WTC11 (cell line): ENCODE results near the gene GLT8D1. TPM values are rescaled to one million over a fixed set of nuclear protein-coding genes. Genes with fewer than 3 reads are reported as not detected.

Experiments
- ATAC-seq: fragments of 200-7000 bp; cut with Tn5 transposase; 2 replicates; pipeline ENCODE4 v1.10.0; 2021; ENCODE audit warnings: mild to moderate bottlenecking, moderate library complexity
- CTCF ChIA-PET: fragments of 300-600 bp; sonication (Branson Sonifier 250); formaldehyde crosslinking; loops from one replicate; lab custom pipeline; 2021; ENCODE audit warnings: antibody characterized with exemption; lab: Charles Lee
- POLR2A ChIA-PET: fragments of 350-600 bp; sonication (Branson Sonifier 250); formaldehyde crosslinking; loops from one replicate; lab custom pipeline; 2021; ENCODE audit warnings: antibody characterized with exemption; lab: Charles Lee
- DNase-seq: peaks from one replicate; pipeline ENCODE4 v3.0.0; 2021; ENCODE audit warnings: low spot score
- H3K27ac Mint-ChIP-seq: 2 replicates; pipeline ENCODE4 v1.8.0; 2021; ENCODE audit warnings: mixed read lengths
- H3K27me3 Mint-ChIP-seq: 2 replicates; pipeline ENCODE4 v1.8.0; 2021; ENCODE audit warnings: low read depth, mild to moderate bottlenecking, moderate library complexity, mixed read lengths
- H3K36me3 Mint-ChIP-seq: 2 replicates; pipeline ENCODE4 v1.8.0; 2021; ENCODE audit warnings: mixed read lengths
- H3K4me1 Mint-ChIP-seq: 2 replicates; pipeline ENCODE4 v1.8.0; 2022; ENCODE audit warnings: mixed read lengths
- H3K4me3 Mint-ChIP-seq: 2 replicates; pipeline ENCODE4 v1.8.0; 2021; ENCODE audit warnings: mild to moderate bottlenecking, moderate library complexity, mixed read lengths
- H3K9me3 Mint-ChIP-seq: 2 replicates; pipeline ENCODE4 v1.8.0; 2021; ENCODE audit warnings: mixed read lengths
- ATF1 ChIP-seq: sonication (generic); formaldehyde crosslinking; IDR thresholded peaks from 2 replicates; pipeline ENCODE4 v1.8.1; 2023; ENCODE audit warnings: mild to moderate bottlenecking, moderate library complexity, missing genetic modification reagents
- ETV6 ChIP-seq: sonication (generic); formaldehyde crosslinking; IDR thresholded peaks from 2 replicates; pipeline ENCODE4 v1.8.1; 2022; ENCODE audit warnings: mild to moderate bottlenecking, missing genetic modification reagents
- FOXJ3 ChIP-seq: sonication (generic); formaldehyde crosslinking; IDR thresholded peaks from 2 replicates; pipeline ENCODE4 v1.9.0; 2021; ENCODE audit warnings: missing genetic modification reagents, mild to moderate bottlenecking, borderline replicate concordance
- GRHL2 ChIP-seq: fragments of 250-450 bp; sonication (Bioruptor Pico); IDR thresholded peaks from 2 replicates; pipeline ENCODE4 v1.8.0; 2022; ENCODE audit warnings: mild to moderate bottlenecking, moderate library complexity; ENCODE audit not compliant: insufficient replicate concordance, severe bottlenecking
- NFATC4 ChIP-seq: fragments of 250-450 bp; sonication (Bioruptor Pico); IDR thresholded peaks from 2 replicates; pipeline ENCODE4 v1.9.0; 2021; ENCODE audit warnings: mild to moderate bottlenecking
- RORB ChIP-seq: fragments of 250-450 bp; sonication (Bioruptor Pico); IDR thresholded peaks from 2 replicates; pipeline ENCODE4 v1.9.0; 2021; ENCODE audit warnings: mild to moderate bottlenecking
- TCF7 ChIP-seq: sonication (generic); formaldehyde crosslinking; IDR thresholded peaks from 2 replicates; pipeline ENCODE4 v1.8.0; 2022; ENCODE audit warnings: mild to moderate bottlenecking, low read depth, missing genetic modification reagents, moderate library complexity
- TEAD1 ChIP-seq: sonication (generic); formaldehyde crosslinking; IDR thresholded peaks from 2 replicates; pipeline ENCODE4 v1.8.0; 2022; ENCODE audit warnings: mild to moderate bottlenecking, missing genetic modification reagents
- ZNF121 ChIP-seq: sonication (generic); formaldehyde crosslinking; IDR thresholded peaks from 2 replicates; pipeline ENCODE4 v1.8.0; 2023; ENCODE audit warnings: missing genetic modification reagents
- ZNF317 ChIP-seq: sonication (generic); formaldehyde crosslinking; IDR thresholded peaks from 2 replicates; pipeline ENCODE4 v1.8.1; 2023; ENCODE audit warnings: low read depth, mild to moderate bottlenecking, moderate library complexity, missing genetic modification reagents, borderline replicate concordance
- total RNA-seq: library from RNA; stranded (reverse); gene quantifications from 3 replicates; pipeline ENCODE4 v1.2.3, GENCODE V29; 2021
- TF ChIP-seq, protein P1 (sequence below): sonication (generic); formaldehyde crosslinking; IDR thresholded peaks from 2 replicates; pipeline ENCODE4 v1.8.1; 2023; ENCODE audit warnings: mild to moderate bottlenecking, moderate library complexity, missing genetic modification reagents
- TF ChIP-seq, protein P2 (sequence below): fragments of 250-450 bp; sonication (Bioruptor Pico); conservative IDR thresholded peaks from 2 replicates; pipeline ENCODE4 v1.9.0; 2021; ENCODE audit warnings: mild to moderate bottlenecking
- TF ChIP-seq, protein P3 (sequence below): sonication (generic); formaldehyde crosslinking; IDR thresholded peaks from 2 replicates; pipeline ENCODE4 v1.8.1; 2022; ENCODE audit warnings: mild to moderate bottlenecking, missing genetic modification reagents, moderate library complexity, borderline replicate concordance
- TF ChIP-seq, protein P4 (sequence below): fragments of 200-600 bp; IDR thresholded peaks from 2 replicates; pipeline ENCODE4 v1.8.0; 2022; ENCODE audit warnings: antibody characterized with exemption

Gene GLT8D1
- total RNA-seq, 1 experiment from 2014 or later, result 41.2 TPM

DNA sequence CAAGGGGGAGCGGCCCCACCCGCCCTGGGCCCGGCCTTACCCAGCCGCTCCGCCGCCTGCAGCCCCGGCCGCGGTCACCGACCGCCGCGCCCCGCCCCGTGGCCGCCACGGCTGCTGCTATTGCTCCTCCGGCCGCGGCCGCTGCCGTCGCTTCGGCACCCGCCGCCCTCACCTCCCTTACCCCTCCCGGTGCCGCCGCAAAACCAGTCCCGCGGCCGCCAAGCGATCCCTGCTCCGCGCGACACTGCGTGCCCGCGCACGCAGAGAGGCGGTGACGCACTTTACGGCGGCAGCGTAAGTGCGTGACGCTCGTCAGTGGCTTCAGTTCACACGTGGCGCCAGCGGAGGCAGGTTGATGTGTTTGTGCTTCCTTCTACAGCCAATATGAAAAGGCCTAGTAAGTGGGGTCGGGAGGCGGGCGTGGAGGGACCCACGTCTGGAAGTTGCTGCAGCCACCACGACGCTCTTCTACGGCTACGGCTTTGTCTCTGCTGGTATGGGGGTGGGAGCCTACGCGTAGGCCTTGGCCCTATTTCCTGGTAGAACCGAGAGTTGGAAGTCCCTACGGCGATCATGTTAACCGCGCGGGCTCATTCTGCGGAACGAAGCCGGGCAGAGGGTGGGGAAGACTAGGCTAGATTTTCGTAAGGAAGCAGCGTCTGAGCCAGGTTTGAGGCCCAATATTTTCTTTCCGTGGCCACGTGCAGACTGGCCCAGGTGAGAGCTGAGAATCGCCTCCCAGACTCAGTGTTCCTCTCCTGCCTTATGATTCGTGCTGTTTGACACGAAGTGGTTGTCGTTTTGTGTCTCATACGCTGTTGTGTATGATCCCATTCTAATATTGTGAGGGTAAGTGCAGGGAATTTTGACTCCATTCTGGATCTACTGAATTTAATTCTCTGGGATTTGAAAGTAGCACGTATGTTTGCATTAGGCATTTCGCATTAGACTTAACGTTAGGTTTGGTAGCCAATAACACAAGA, 19.6 kb downstream of the GLT8D1 start, which contains the start of the genes GNL3 and PBRM1 (continued):
- TF ChIP-seq, protein P1, sequence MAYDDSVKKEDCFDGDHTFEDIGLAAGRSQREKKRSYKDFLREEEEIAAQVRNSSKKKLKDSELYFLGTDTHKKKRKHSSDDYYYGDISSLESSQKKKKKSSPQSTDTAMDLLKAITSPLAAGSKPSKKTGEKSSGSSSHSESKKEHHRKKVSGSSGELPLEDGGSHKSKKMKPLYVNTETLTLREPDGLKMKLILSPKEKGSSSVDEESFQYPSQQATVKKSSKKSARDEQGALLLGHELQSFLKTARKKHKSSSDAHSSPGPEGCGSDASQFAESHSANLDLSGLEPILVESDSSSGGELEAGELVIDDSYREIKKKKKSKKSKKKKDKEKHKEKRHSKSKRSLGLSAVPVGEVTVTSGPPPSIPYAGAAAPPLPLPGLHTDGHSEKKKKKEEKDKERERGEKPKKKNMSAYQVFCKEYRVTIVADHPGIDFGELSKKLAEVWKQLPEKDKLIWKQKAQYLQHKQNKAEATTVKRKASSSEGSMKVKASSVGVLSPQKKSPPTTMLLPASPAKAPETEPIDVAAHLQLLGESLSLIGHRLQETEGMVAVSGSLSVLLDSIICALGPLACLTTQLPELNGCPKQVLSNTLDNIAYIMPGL, result peak; percentile 85
- TF ChIP-seq NFATC4, result no peak
- TF ChIP-seq, protein P2, sequence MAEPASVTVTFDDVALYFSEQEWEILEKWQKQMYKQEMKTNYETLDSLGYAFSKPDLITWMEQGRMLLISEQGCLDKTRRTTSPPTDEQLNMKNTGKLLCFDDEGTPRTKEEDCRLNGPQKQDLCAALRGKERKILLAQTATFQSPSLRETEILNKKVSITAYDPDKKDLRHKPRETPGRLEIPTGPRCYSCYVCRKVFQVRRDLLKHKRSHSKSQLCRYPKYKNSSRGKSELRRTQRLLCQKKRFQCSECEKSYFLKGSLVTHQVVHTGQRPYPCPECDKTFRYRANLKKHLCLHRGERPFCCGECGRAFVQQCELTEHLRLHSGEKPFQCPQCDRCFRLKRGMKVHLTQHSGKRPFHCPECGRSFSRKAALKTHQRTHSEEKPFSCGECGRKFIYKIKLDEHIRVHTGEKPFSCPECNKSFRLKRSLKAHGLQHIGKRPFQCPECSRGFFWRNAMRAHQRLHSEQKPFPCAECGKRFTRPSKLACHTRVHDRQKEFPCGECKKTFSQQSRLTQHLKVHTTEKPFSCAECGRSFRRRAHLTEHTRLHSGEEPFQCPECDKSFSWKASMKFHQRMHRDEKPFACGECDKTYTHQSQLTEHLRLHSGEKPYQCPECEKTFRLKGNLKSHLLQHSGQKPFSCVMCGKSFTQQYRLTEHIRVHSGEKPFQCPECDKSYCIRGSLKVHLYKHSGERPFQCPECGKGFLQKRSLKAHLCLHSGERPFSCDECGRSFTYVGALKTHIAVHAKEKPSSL (CRISPR knock-in tag), result no peak

DNA sequence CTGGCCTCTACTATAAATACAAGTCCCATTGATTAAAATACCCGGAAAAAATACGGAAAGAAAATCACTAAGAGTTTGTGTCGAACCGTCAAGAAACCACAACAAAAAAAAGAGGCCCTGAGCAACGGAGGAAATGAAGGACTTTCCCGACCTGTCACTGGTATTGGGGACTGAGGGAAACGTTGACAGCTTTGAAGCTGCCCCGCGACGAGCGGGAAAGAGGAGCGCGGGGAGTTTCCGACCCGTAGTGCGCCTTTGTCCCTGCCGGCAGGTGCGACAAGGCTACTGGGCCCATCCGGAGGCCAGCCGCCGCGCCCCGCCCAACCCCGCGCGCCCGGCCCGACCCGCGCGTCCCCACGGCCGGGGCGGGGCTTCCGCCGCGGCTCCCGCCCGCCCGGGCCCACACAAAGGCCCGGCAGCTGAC, 20.3 kb downstream of the GLT8D1 start:
- CTCF ChIA-PET, result interaction anchor here (1.0 kb wide), 1 partner anchor 203 kb away, joined by 4 read pairs; no protein-coding TSS in a partner anchor
- peak; percentile 78 for DNase-seq

DNA sequence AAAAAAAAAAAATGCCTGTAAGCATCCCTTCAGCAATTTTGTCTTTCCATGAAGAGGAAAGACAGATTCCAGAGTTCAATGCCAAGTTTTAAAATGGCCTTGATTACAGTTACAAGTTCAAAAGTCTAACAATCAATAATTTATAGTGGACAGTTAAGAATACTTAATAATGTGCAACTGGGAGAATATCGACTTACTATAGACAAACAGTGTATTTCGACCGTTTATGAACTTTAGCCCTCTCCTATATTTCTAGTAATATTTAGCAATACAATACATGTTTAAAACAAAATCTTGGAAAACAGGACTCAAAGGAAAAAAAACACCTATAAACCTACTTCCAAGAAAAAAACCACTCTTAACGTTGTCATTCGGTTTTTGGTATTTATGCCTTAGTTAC, 21.4 kb downstream of the GLT8D1 start:
- H3K4me3 Mint-ChIP-seq, result peak overlapping the region; percentile 84
- TF ChIP-seq RORB (CRISPR knock-in tag) (no peak), ZNF317 (CRISPR knock-in tag) (no peak), TEAD1 (no peak), NFATC4 (no peak), ATF1 (CRISPR knock-in tag) (no peak), TCF7 (CRISPR knock-in tag) (no peak), ETV6 (CRISPR knock-in tag) (no peak)
- DNase-seq (no peak), ATAC-seq (no peak)
- H3K9me3 Mint-ChIP-seq, result no peaks in the 10 kb centered on the region
- no peaks in the 10 kb centered on the region; the same call in 1 of the 2 replicates for H3K27me3 Mint-ChIP-seq
- peaks cover 30% of the 10 kb centered on the region for H3K4me1 Mint-ChIP-seq
- ChIA-PET POLR2A (no interaction called here), CTCF (no interaction called here)
- H3K36me3 Mint-ChIP-seq, result peaks cover 36% of the 10 kb centered on the region
- H3K27ac Mint-ChIP-seq, result no peak overlapping the region

More for the DNA sequence above, 20.3 kb downstream of the GLT8D1 start:
- peak overlapping the region; percentile 84 for H3K4me3 Mint-ChIP-seq
- TF ChIP-seq, protein P3, sequence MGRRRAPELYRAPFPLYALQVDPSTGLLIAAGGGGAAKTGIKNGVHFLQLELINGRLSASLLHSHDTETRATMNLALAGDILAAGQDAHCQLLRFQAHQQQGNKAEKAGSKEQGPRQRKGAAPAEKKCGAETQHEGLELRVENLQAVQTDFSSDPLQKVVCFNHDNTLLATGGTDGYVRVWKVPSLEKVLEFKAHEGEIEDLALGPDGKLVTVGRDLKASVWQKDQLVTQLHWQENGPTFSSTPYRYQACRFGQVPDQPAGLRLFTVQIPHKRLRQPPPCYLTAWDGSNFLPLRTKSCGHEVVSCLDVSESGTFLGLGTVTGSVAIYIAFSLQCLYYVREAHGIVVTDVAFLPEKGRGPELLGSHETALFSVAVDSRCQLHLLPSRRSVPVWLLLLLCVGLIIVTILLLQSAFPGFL (CRISPR knock-in tag), result no peak
- TF ChIP-seq FOXJ3 (no peak), GRHL2 (no peak), ZNF121 (no peak)
- TF ChIP-seq, protein P4, sequence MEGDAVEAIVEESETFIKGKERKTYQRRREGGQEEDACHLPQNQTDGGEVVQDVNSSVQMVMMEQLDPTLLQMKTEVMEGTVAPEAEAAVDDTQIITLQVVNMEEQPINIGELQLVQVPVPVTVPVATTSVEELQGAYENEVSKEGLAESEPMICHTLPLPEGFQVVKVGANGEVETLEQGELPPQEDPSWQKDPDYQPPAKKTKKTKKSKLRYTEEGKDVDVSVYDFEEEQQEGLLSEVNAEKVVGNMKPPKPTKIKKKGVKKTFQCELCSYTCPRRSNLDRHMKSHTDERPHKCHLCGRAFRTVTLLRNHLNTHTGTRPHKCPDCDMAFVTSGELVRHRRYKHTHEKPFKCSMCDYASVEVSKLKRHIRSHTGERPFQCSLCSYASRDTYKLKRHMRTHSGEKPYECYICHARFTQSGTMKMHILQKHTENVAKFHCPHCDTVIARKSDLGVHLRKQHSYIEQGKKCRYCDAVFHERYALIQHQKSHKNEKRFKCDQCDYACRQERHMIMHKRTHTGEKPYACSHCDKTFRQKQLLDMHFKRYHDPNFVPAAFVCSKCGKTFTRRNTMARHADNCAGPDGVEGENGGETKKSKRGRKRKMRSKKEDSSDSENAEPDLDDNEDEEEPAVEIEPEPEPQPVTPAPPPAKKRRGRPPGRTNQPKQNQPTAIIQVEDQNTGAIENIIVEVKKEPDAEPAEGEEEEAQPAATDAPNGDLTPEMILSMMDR, result no peak
- H3K27ac Mint-ChIP-seq, result peak overlapping the region; percentile 89
- H3K9me3 Mint-ChIP-seq, result no peaks in the 10 kb centered on the region
- ATAC-seq, result peak; percentile 86
- POLR2A ChIA-PET, result no interaction called here
- peaks cover 45% of the 10 kb centered on the region for H3K36me3 Mint-ChIP-seq
- peaks cover 30% of the 10 kb centered on the region for H3K4me1 Mint-ChIP-seq
- H3K27me3 Mint-ChIP-seq, result no peaks in the 10 kb centered on the region; the same call in 1 of the 2 replicates
